HG03025 (cell line): ENCODE data around the gene AQP7.
"Not testable (repeated sequence)": the region's sequence is repeated elsewhere in the genome, so short reads cannot be mapped to it uniquely, and the experiment has no call there.

Source experiments
- ATAC-seq: cut with Tn5 transposase; IDR thresholded peaks from one replicate; pipeline ENCODE4 v1.9.1; 2021; ENCODE audit warnings: mild to moderate bottlenecking, moderate library complexity; ENCODE audit not compliant: unreplicated experiment, low FRiP score

AQP7 gene

DNA sequence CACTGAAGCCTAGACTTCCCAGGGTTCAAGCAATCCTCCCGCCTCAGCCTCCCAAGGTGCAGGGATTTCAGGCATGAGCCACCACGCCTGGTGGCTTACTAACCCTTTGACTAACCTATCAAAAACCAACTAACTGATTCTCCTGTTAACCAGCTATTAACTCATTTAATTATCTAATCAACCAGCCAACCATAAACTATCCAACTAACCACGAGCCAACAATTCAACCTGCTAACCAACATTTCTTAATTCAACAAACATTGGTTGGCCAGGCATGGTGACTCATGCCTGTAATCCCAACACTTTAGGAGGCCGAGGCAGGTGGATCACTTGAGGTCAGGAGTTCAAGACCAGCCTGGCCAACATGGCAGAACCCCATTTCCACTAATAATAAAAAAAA lies 3.3 kb downstream of the AQP7 start:
- ATAC-seq = not testable (repeated sequence)

GRCh38 chr9:33397801-33398200 lies 4.6 kb downstream of the AQP7 start:
- ATAC-seq = not testable (repeated sequence)

- not testable (repeated sequence) for ATAC-seq
These were observed 7.0 kb downstream of the AQP7 start for GRCh38 chr9:33395159-33395879.

DNA sequence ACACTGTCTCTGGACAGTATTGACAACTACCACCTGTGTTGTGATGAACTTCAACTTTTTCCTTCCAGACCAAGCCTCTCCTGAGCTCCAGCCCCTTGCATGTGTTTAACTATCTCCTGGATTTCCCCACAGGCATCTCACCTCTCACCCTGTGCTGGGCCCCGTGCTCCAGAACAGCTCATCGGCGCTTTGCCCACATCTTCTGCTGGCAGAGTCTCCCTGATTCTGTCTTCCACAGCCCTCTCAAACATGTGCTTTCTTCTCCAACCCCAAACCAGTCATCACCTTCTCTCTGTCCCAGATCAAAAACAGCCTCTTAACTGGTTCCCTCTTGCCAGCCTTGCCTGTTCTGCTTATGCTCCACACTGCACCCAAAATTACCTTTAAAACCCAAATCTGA lies 8.4 kb downstream of the AQP7 start:
- not testable (repeated sequence) for ATAC-seq

GRCh38 chr9:33393581-33393980 lies 8.8 kb downstream of the AQP7 start:
- ATAC-seq = no peak

- not testable (repeated sequence) for ATAC-seq
These were observed 9.8 kb downstream of the AQP7 start for GRCh38 chr9:33392591-33393021.

GRCh38 chr9:33391111-33391771 lies 11.1 kb downstream of the AQP7 start:
- not testable (repeated sequence) for ATAC-seq

DNA sequence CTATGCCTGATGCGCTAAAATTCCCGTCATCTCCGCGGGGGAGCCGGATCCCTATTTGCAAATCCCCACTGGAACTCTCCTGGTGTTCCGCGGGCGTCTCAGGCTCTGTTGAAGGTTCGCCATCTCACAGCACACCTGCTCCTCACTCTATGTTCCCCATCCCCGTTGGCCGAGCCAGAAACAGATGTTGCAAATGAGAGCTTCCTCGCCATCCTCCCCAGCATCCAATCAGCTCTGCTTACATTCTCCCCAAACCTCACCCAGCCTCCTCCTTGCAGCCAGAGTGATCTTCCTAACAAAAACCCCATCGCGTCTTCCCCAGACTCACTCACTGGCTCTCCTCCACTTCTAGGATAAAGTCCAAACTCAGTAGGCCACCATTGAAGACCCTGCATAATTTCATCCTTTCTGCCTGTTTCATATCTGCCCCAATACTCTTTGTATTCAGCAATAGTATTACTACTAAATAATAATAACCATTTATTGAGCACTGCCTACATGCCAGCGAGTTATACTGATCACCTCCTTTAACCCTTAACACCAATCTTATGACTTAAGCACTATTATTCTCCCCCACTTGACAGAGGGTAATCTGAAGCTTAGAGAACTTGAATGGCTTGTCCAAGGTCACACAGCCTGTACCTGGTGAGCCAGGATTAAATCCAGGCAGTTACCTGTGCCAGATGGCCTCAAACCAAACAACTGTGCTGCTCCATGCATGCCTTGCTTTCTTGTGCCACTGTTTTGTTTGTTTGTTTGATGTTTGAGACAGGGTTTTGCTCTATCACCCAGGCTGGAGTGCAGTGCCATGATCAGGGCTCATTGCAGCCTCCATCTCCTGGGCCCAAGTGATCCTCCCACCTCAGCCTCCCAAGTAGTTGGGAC lies 14.0 kb downstream of the AQP7 start:
- ATAC-seq = no peak

DNA sequence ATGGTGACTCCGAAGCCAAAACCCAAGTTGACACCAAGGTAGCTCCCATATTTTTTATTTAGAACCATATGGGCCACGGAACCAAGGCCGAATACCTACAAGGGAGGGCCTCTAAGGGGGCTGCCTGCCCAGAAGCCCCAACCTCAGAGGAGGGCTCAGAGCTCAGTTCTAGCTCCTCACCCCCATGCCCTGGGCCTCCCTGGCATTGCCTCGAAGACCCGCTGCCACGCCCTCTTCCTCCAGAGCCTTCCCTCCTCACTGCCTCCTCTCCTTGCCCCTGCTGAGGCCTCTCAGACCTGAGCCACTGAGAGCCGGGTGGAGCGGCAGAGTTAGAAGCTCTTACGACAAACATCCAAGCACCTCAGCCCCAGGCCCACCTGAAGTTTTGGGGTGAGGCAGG lies 15.4 kb downstream of the AQP7 start:
- not testable (repeated sequence) for ATAC-seq

DNA sequence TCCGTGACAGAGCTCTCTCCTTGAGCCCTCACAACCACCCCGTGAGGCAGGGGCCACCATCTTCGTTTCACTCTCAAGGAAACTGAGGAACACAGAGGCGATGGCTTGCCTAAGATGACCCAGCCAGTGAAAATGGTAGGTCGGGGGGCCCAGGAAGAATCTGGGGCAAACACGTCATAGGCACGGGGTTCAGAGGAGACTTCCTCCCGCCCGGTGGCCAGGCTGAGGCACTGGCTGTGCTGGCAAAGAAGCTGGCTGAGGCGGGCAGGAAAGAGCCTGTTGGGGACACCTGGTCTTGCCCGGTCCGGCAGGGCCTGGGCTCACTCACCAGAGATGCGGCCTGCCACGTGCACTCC lies 15.7 kb downstream of the AQP7 start:
- not testable (repeated sequence) for ATAC-seq

- ATAC-seq = not testable (repeated sequence)
These were observed 16.3 kb downstream of the AQP7 start for GRCh38 chr9:33385979-33386640.

GRCh38 chr9:33385536-33385935 lies 16.8 kb downstream of the AQP7 start:
- ATAC-seq = not testable (repeated sequence)

DNA sequence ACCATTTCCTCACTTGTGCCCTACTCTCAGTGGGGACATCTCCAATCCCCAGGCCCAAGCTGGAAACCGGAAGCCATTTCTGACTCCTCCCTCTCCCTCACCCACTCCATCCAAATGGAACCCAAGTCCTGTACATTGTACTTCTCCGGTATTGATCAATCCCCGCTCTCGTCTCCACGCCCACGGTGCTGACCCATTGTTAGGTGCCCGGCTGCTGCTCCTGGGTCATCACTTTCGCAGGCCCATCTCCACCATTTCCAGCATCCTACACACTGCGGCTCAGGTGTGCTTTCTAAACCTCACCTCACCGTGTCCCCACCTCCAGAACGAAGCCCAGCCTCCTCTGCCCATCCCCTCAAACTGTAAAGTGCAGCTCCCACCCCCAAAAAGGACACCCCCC lies 19.0 kb downstream of the AQP7 start:
- not testable (repeated sequence) for ATAC-seq

DNA sequence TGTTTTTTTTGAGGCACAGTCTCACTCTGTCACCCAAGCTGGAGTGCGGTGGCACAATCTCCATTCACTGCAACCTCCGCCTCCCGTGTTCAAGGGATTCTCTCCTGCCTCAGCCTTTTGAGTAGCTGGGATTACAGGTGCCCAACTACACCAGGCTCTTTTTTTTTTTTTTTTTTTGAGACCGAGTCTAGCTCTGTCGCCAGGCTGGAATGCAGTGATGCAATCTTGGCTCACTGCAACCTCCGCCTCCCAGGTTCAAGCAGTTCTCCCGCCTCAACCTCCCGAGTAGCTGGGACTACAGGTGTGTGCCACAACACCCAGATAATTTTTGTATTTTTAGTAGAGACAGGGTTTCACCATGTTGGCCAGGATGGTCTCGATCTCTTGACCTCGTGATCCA lies 20.0 kb downstream of the AQP7 start:
- not testable (repeated sequence) for ATAC-seq

- no peak for ATAC-seq
These were observed 21.1 kb downstream of the AQP7 start for GRCh38 chr9:33381231-33381791.

DNA sequence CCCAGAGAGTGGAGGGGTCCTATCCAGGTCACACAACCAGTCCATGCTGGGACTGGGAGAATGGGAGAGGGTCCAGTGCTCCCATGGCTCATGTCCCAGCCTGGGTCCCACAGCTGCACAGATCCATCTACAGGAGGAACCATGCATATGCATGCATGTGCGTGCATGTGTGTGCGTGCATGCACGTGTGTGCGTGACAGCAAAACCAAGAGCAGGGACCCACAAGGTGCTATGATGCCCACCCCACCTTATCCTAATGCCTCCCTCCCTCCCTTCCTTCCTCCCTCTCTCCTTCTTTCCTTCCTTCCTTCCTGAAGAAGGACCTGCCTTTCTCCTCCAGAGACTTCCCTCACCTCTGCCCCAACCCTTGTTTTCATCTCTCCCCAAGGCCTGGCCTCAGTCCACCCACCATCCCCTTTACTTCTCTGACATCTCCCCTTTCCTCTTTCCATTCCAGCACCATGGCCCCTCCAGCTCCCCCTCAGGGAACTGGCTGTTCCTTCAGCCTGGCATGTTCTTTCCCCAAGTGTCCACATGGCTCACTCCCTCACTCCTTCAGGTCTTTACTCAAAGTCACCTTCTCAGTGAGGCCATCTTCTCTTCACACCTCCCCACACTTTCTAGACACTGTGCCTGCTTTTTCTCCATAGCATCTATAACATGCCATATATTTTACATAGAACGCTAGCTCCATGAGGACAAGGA lies 21.8 kb downstream of the AQP7 start:
- ATAC-seq = no peak

GRCh38 chr9:33379666-33380389 lies 22.5 kb downstream of the AQP7 start:
- no peak for ATAC-seq

DNA sequence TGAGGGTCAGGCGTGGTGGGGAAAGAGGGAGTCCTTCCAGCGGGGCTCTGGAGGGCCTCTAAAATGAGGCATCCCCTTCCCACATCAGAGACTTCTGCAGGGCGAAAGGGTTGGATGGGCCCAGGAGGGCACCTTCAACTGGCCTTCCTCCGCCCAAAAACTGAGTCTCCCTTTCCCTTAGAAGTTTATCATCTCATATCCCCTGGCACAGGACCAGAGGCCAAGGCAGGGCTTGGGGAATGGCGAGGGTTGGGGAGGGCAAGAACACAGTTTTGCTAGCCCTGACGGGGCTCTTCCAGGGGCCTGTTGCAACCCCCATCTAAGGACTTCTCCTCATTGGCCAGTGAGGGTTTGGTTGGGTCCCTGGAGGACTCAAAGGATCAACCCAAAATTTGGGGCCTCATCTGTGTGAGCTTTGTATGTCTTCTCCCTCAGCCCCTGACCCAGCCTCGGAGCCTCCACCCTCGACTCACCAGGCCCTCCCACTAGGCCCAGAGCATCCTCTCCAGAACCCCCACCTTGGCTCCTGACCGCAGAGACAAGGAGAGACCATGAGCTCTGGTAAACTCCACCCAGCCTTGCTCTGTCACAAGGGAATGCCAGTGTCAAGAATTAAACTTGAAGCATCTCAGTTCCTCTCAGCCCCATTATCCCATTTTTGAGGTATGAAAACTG lies 24.1 kb downstream of the AQP7 start:
- ATAC-seq = no peak
